ENCODE results near the gene CFAP157.

The CFAP157 gene

GRCh38 chr9:127706836-127707241 lies at the start of gene CFAP157:
CFAP157 (plus strand) TSS chr9:127706988; CDS start chr9:127707032, 44 bp downstream.
- no peak for DNase-seq (ENCODE audit: low read depth in 2 of 2)

GRCh38 chr9:127658428-127658827 lies 48.4 kb upstream of the CFAP157 start:
- DNase-seq (ENCODE audit: low read depth in 2 of 2): no peak

- DNase-seq (ENCODE audit: low read depth in 2 of 2): no peak
These were observed 45.7 kb upstream of the CFAP157 start for GRCh38 chr9:127660886-127661741.

GRCh38 chr9:127662617-127663016 lies 44.2 kb upstream of the CFAP157 start:
- no peak for DNase-seq (ENCODE audit: low read depth in 2 of 2)

DNA sequence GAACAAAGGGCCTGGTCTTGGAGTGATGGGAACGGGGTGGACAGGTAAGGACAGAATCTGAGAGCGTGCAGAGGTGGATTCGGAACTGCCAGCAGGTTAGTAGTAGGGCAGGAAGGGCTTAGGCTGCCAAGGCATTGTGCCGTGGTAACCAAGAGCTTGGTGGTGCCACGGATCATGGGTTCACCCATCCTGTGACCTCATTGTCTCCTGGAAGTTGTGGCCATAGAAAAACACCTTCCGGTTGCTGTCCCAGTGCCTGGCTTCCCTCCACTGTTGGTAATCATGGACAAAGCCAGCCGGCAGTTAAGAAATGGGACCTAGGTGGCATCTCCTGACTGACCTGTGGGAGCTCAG lies 42.5 kb upstream of the CFAP157 start:
- no peak for DNase-seq (ENCODE audit: low read depth in 2 of 2)

GRCh38 chr9:127664678-127665507 lies 41.9 kb upstream of the CFAP157 start:
- DNase-seq (ENCODE audit: low read depth in 2 of 2): no peak

- DNase-seq (ENCODE audit: low read depth in 2 of 2): no peak
These were observed 39.5 kb upstream of the CFAP157 start for GRCh38 chr9:127667127-127667844.

DNA sequence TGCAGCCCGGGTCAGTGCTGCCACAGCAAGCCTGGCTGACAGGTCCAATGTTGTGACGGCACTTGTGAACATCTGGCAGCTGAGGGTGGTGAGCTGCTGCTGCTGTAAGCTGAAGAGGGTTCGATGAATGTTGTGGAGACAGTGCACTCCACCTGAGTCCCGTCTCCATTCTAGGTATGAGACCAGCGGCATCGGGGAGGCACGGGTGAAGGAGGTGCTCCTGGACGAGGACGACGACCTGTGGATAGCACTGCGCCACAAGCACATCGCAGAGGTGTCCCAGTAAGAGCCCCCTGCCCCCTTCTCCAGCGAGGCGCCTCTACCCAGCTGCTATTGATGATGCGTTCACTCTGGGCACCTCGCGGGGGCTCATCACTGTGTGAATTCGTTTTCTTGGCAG lies 38.9 kb upstream of the CFAP157 start:
- DNase-seq (ENCODE audit: low read depth in 2 of 2): no peak

GRCh38 chr9:127673234-127673633 lies 33.6 kb upstream of the CFAP157 start:
- no peak for DNase-seq (ENCODE audit: low read depth in 2 of 2)

DNA sequence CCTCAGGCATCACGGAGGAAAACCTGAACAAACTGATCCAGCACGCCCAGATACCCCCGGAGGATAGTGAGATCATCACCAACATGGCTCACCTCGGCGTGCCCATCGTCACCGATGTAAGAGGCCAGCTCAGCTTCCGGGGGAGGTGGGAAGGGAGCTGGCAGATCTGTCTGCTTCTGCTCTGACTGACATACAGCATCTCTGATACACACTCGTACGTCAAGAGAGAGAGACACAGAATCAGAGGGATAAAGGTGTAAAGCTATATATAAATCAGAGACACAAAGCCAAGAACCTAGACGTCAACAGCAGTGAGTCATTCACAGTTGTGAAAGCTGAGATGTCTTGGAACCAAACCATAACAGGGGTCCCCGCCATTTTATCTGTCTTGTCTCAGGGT lies 30.1 kb upstream of the CFAP157 start:
- no peak for DNase-seq (ENCODE audit: low read depth in 2 of 2)

DNA sequence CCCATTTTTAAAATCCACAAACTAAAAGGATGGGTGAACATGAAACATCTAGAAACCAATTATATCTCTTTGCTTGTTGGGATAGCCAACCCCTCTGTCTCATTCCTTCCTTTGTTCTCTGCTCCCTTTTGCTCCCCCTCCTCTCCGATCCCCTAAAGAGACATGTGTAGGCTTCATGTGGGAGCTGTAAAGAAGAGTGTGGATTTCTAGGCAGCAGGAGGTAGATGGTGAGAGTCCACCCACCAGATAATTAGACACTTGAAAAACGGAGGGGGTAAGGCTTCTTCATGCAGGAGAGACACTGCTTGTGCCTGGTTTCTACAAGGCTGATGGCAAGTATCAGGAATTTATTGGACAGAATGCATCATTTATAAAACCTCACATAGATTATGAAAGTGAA lies 27.3 kb upstream of the CFAP157 start:
- no peak for DNase-seq (ENCODE audit: low read depth in 2 of 2)

- DNase-seq (ENCODE audit: low read depth in 2 of 2): no peak
These were observed 26.6 kb upstream of the CFAP157 start for GRCh38 chr9:127680226-127680625.

DNA sequence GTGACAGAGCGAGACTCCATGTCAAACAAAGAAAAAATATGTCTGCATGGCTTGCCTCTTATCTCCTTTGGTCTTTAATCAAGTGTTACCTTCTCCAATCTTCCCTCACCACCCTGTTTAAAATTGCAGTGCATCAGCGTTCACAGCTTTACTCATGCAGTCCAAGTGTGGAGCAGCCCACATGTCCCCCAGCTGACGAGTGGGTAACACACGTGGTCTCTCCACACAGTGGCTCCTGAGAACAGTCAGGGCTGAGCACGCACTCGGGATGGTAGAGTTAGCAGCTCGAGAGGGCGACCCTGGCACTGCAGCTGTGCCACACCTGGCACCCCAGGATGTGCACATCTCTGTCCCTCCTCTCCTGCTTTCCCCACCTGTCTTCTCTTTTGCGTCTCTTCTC lies 25.9 kb upstream of the CFAP157 start:
- no peak for DNase-seq (ENCODE audit: low read depth in 2 of 2)

DNA sequence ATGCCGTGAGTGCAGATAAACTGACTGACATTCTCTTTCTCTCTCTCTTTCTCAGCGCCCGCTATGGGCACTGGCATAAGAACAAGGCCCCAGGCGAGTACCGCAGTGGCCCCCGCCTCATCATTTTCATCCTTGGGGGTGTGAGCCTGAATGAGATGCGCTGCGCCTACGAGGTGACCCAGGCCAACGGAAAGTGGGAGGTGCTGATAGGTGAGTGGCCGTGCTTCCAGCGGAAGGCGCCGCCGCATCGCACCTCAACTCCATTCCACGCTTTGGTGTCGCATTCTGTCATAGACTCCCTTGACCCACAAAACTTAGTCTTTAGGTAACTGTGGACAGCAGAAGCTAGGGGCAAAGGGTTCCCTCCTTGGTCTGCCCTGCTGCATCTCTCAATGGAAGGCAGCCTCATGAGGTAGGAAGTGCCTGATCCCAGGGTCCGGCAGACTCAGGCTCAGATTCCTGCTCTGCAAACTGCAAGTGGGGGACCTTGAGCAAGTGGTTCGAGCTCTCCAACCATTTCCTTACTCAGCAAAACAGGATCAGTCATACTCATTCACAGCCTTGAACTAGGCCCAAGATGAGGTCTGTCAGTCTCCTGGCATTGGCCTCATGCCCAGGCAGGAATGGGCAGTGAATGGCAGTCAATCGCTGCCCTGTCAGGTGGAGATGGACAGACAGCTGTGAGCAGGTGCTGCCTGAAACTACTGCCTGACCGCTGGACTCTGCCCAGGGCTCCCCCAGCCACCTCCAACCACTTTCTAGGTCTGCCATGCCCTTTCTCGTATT lies 24.2 kb upstream of the CFAP157 start:
- DNase-seq (ENCODE audit: low read depth in 2 of 2): no peak

GRCh38 chr9:127683723-127684122 lies 23.1 kb upstream of the CFAP157 start:
- DNase-seq (ENCODE audit: low read depth in 2 of 2): no peak

GRCh38 chr9:127684576-127684975 lies 22.2 kb upstream of the CFAP157 start:
- no peak for DNase-seq (ENCODE audit: low read depth in 2 of 2)

DNA sequence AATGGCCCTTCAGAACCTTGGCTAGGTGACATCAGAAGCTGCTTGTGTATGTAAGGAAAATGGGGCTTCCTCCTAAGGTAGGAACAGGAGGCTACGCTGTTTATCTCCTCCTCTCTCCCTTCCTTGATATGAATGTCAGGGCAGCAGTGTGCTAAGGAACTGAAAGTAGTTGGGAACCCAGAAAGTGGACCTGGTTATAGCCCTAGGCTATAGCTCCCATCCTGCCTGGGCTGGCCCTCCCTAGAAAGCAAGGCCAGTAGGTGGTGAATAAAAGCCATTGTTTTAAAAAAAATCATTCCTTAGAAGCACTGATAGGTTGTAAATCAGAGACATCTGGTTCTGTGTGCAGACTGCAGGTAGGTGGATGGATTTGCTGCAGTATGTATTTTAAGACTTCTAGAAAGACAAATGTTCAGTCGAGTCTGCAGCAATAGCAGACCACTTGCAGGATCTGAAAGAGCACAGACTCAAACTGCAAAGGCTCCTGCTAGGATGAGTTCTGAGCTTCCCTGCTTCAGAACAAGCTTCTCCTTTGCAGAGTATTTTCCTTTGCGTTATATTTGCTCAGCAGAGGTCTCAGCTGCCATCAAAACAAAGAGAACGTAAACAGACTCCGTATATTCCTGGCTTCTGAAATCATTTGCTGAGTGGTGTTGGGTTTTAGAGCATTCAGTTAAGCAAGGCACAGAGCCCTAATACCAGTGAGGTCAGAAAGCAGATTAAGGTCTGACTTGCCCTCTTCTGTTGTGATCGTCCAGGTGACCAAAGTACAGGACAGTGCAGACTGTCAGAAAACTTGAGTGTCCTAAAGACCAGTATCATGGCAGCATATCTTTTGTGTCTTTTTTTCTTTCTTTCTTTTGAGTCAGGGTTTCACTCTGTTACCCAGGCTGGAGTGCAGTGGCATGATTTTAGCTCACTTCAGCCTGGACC lies 20.1 kb upstream of the CFAP157 start:
- no peak for DNase-seq (ENCODE audit: low read depth in 2 of 2)

GRCh38 chr9:127689329-127690000 lies 17.3 kb upstream of the CFAP157 start:
- no peak for DNase-seq (ENCODE audit: low read depth in 2 of 2)

DNA sequence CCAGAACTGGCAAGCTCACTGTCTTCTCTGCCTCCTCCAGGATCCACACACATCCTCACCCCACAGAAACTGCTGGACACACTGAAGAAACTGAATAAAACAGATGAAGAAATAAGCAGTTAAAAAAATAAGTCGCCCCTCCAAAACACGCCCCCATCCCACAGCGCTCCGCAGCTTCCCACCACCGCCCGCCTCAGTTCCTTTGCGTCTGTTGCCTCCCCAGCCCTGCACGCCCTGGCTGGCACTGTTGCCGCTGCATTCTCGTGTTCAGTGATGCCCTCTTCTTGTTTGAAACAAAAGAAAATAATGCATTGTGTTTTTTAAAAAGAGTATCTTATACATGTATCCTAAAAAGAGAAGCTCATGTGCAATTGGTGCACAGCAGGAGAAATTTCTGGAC lies 16.1 kb upstream of the CFAP157 start:
- DNase-seq (ENCODE audit: low read depth in 2 of 2): no peak

- DNase-seq (ENCODE audit: low read depth in 2 of 2): no peak
These were observed 14.7 kb upstream of the CFAP157 start for GRCh38 chr9:127692071-127692470.
